DLD1 (cell line): ENCODE results near the gene ANKRD31.
"Not testable (repeated sequence)": the region's sequence is repeated elsewhere in the genome, so short reads cannot be mapped to it uniquely, and the experiment has no call there.

Experiments used
- in situ Hi-C: cut with HindIII; loops from 2 replicates; pipeline ENCODE4 v1.10.0; 2017; ENCODE audit warnings: low sequenced_read_pairs

ANKRD31 gene

DNA sequence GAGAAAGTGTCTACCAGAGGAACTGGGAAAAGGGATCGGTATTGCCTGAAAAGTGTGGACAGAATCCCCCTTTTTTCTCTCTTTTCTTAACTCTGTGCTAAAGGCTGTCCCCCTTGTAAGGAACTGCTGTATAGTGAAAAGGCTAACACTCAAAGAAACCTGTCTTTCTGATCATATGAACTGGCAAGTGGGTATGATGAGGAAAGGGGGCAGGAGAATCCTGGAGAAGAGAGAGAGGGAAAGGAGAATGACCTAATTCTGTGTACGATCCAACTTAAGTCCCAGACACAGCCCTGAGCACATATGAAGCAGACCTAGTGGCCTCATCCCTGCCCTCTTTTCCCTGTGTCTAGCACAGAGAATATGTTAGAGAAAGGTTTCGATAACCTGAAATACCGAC lies 967 bp downstream of the ANKRD31 start:
- in situ Hi-C loops = no loop called here

DNA sequence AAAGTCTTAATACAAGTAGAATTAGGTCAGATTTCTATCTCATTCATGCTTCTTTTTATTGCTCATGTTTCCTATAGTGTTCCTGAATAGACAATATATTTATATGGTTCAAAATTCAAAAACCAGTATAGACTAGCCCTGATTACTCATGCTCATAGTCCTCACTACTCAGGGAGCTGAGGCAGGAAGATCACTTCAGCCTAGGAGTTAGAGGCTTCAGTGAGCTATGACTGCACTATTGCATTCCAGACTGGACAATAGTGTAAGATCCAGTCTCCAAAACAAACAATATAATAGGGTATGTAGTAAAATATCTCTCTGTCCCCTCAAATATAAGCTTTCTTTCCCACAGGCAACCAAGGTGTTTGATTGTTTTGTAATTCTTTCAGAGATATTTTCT lies 2.4 kb downstream of the ANKRD31 start:
- in situ Hi-C loops = no loop called here

DNA sequence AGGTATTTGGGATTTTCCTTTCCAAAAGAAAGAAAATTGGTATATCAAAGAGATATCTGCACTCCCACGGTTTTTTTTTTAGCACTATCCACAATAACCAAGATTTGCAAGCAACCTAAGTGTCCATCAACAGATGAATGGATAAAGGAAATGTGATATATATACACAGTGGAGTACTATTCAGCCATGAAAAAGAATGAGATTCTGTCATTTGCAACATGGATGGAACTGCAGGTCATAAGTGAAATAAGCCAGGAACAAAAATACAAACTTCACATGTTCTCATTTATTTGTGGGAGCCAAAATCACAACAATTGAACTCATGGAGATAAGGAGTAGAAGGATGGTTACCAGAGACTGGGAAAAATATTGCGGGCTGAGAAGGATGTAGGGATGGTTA lies 9.8 kb downstream of the ANKRD31 start:
- in situ Hi-C loops = no loop called here

DNA sequence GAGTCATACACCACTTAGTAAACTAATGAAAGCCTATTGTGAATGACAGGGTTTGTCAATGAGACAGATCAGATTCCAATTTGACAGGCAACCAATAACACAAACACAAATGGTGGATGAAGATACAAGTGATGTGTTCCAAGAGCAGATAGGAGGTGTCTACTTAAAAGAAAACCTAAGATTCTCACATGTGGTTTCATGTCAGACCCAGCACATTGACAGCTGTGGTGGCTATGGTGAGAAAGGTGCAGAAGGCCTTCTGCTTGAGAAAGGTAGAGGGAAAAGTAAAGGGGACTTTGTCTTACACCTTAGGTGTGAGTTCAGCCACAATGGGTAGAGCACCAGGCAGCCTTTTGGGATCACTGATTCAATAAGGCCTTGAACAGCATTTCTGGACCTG lies 11.2 kb downstream of the ANKRD31 start:
- in situ Hi-C loops = no loop called here

DNA sequence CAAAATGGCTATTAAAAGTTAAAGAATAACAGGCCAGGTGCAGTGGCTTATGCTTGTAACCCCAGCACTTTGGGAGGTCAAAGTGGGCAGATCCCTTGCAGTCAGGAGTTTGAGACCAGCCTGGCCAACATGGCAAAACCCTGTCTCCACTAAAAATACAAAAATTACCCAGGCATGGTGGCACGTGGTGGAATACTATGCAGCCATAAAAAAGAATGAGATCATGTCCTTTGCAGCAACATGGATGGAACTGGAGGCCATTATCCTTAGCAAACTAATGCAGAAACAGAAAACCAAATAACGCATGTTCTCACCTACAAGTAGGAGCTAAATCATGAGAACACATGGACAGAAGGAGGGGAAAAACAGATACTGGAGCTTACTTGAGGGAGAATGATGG lies 15.9 kb downstream of the ANKRD31 start:
- in situ Hi-C loops = not testable (repeated sequence)

DNA sequence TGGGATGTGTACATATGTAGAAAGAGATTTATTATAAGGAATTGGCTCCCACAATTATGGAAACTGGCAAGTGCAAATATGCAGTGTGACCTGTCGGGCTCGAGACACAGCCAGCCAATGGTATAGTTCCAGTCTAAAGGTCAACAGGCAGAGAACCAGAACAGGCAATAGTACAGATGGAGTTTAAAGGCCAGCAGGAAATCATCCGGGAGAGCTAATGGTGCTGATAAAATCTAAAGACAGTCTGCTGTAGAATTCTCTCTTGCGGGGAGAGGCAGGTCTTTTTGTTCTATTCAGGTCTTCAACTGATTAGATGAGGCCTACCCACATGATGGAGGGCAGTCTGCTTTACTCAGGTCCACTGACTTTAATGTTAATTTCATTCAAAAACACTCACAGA lies 21.8 kb downstream of the ANKRD31 start:
- in situ Hi-C loops = no loop called here

DNA sequence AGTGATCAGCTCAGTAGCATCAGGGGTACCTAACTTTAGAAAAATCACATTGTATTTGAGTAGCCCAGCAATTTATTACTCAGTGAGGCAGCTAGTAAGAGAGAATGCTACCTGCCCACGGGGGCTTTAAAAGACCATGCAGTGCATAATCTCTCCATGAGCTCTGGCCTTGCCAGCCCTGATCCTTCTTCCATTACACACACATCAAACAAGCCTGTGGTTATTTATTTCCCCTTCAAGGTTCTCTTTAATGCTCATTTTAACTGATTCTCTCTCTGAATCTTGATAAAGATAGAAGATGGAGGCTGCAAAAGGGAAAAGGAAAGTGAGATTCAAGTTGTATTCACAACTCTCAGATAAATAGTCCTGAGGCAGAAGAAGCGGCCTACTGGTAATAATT lies 22.3 kb downstream of the ANKRD31 start:
- in situ Hi-C loops = no loop called here

DNA sequence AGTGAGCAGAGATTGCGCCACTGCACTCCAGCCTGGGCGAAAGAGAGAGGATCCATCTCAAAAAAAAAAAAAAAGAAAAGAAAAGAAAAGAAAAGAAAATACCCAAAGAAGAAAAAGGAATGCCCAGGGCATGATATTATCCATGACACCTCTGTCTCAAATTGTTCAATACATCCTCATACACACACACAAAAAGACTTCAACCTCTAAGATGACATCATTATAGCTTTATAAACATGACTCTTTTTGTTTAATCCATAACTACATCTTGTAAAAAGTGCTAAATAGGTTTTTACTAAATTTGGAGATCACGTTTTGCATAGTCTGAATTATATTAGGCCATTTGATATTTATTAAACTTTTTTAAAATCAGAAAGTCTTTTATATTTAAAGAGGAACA lies 33.1 kb downstream of the ANKRD31 start:
- in situ Hi-C loops = no loop called here

DNA sequence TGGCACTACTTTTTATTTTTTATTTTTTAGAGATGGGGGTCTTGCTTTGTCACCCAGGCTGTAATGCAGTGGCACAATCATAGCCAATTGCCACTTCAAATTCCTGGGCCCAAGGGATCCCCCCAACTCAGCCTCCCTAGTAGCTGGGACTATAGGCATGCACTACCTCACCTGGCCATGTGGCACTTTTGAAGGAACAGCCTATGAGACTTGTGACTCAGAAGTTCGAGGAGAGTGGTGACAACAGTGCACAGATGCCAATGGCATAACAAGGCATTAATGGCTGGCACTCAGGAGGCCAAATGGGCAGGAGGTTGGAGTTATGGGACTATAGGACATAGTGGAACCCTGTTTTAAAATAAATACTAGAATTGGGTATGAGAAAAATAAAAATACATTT lies 33.7 kb downstream of the ANKRD31 start:
- in situ Hi-C loops = no loop called here

DNA sequence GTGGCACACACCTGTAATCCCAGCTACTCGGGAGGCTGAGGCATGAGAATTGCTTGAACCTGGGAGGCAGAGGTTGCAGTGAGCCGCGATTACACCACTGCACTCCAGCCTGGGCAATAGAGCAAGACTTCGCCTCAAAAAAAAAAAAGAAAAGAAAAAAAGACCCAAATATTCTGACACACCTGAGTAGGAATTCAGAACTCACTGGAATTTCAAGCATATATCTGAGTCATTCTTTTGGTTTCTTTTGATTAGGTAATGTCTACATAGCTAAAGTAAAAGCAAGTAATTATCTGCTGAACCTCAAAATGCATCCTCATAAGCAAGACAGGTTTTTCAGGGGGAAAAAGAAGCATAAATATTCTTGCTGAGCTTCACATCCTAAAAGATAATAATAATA lies 35.9 kb downstream of the ANKRD31 start:
- in situ Hi-C loops = no loop called here

DNA sequence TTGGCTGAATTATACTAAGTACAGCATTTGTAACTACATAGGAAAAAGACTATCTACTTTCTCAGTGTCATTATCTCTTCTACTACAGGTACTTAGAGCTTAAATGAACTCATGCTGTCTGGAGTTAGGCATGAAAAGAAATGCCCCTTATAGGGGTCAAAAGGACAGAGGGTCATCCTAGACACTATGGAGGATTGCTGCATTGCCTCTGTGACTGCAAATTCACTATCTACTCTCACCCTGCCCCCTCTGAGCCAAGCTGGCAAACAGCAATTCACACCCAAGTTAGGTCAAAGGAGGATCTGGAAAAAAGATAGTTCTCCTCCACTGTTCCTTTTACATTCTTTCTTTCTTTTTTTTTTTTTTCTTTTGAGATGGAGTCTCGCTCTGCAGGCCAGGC lies 36.7 kb downstream of the ANKRD31 start:
- in situ Hi-C loops = no loop called here

DNA sequence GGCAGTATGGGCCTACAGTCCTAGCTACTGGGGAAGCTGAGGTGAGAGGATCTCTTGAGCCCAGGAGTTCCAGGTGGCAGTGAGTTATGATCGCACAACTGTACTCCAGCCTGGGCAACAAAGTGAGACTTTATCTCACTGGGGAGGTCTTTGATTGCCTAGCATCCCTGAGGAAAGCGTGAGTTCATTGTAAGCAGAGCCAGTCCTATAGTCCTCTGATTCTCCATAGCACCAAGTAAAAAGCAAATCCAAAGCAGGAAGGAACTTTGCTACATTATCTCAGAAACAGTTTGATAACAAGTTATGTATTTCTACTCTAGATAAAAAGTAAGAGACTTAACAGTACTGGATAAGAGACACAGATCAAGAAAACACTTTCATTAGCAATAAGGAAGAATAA lies 37.6 kb downstream of the ANKRD31 start:
- in situ Hi-C loops = no loop called here

DNA sequence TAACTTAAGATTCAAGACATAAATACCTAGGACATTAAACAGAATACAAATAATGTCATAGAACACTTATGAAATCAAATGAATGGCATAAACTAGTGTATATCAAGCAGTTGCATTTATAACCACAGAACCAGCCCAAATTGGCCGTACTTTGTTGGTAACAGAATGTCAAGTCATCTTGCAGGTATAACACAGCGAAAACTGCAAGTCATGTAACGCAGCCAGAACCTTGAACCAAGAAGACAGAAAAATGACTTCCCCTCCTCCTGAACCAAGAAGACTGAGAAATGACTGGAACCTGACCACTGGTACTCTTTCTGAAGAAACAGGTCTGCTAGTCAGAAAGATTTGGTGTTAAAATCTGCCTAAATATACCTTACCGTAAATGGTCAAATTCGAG lies 38.9 kb downstream of the ANKRD31 start:
- in situ Hi-C loops = no loop called here

DNA sequence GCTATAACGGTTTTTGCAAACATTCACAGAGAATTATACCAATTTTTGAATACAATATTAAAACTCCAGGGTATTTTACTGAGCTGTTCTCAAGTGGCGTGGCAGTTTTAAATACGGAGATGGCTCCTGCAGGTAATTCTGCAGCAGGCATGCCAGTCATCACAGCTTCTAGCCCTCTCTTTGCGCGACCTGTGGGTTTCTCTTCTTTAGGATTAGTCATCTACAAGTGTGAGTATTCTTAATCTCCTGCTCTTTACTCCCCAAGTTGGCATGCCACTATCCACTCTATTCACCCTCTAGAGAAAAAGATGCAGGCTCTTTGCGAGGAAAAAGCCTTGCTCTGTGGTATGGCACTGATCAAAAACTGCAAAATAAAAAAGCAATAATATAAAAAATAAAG lies 43.9 kb downstream of the ANKRD31 start:
- in situ Hi-C loops = no loop called here

DNA sequence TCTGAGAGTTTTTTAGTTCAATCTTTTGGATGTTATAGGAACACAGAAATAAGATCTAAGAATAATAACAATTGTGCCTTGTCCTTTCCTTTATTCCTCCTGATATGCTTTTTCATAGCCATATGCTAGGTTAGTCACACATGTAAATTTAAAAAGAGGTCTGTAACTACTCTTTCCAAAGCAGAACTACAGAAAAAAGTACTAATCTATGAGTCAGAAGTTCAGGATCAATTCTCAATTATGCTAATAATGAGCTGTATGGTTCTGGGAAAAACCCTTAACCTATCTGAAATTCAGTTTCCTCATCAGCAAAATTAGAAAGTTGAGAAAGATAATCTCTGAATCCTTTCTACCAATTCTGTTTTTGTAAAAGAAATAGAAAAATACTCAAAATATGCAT lies 44.4 kb downstream of the ANKRD31 start:
- in situ Hi-C loops = no loop called here

DNA sequence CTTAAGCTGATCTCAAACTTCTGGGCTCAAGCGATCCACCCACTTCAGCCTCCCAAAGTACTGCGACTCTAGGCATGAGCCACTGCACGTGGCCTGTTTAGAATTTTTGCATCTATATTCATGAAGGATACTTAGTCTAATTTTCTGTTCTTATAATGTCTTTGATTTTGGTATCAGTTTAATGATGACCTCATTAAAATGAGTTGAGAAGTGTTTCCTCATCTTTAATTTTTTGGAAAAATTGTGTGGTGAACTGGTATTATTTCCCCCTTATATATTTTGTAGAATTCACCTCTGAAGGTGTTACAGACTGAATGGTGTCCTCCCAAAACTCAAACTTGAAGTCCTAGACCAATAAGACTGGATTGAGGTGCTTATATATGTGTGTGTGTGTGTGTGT lies 46.5 kb downstream of the ANKRD31 start:
- in situ Hi-C loops = no loop called here

DNA sequence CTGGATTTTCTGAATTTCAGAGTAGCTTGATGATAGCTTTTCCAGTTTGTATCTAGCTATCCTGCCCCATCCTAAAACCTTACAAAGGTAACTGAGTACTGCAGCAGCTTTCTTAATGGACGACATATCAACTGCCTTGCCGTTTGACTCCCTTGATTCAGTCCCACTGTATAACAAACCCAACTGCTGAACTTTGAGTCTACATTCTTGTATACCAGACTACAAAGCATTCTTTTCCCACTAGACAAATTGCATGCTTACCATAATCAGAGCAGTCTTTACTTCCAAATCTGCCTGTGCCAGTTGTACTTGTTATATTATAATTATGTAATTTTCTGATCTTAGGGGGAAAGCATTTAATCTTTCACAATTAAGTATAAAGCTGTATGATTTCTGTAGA lies 47.3 kb downstream of the ANKRD31 start:
- in situ Hi-C loops = no loop called here

DNA sequence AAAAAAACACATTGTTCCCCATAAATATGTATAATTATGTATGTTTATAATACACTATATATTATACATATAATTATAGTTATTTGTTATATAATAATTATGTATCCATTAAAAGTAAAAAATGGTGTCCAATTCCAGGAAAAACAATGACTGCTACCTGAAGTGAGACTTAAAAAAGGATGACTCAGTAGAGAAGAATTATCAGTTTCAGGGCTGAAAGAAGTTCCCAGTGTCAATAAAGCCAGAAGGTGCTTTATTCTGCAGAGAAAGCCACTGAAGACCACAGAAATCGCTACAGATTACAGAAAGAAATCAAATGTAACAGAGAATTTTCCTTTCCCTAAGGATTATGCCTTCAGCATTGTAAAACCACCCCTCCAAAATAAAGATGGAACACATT lies 50.9 kb downstream of the ANKRD31 start:
- in situ Hi-C loops = no loop called here

DNA sequence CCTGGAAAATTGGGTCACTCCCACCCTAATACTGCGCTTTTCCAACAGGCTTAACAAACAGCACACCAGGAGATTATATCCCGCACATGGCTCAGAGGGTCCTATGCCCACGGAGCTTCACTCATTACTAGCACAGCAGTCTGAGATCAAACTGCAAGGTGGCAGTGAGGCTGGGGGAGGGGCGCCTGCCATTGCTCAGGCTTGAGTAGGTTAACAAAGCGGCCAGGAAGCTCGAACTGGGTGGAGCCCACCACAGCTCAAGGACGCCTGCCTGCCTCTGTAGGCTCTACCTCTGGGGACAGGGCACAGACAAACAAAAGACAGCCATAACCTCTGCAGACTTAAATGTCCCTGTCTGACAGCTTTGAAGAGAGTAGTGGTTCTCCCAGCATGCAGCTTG lies 60.7 kb downstream of the ANKRD31 start:
- in situ Hi-C loops = not testable (repeated sequence)

DNA sequence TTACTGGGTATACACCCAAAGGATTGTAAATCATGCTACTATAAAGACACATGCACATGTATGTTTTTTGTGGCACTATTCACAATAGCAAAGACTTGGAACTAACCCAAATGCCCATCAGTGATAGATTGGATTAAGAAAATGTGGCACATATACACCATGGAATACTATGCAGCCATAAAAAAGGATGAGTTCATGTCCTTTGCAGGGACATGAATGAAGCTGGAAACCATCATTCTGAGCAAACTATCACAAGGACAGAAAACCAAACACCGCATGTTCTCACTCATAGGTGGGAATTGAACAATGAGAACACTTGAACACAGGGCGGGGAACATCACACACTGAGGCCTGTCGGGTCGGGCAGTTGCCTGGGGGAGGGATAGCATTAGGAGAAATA lies 61.8 kb downstream of the ANKRD31 start:
- in situ Hi-C loops = loop anchor here (25.0 kb wide), 1 partner anchor 113 kb away; the partner anchor contains the start of gene GCNT4

DNA sequence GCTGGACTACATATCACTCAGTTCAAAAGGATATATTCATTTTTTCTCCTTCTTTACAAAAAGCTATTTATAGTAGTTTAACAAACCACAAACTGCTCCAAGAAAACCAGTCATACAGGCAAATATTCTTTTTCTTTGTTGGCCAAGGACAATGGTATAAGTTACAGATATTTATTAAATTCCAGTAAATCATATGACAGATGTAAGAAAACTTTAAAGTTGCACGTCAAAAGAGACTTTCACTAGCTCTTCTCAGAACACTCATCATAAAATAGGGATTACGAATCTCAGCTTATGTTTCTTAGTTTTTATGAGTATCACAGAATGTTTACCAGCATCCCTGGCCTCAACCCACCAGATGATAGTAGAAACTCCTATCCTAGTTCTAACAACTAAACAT lies 67.2 kb downstream of the ANKRD31 start:
- in situ Hi-C loops = loop anchor here (25.0 kb wide), 1 partner anchor 107 kb away; the partner anchor contains the start of gene GCNT4

DNA sequence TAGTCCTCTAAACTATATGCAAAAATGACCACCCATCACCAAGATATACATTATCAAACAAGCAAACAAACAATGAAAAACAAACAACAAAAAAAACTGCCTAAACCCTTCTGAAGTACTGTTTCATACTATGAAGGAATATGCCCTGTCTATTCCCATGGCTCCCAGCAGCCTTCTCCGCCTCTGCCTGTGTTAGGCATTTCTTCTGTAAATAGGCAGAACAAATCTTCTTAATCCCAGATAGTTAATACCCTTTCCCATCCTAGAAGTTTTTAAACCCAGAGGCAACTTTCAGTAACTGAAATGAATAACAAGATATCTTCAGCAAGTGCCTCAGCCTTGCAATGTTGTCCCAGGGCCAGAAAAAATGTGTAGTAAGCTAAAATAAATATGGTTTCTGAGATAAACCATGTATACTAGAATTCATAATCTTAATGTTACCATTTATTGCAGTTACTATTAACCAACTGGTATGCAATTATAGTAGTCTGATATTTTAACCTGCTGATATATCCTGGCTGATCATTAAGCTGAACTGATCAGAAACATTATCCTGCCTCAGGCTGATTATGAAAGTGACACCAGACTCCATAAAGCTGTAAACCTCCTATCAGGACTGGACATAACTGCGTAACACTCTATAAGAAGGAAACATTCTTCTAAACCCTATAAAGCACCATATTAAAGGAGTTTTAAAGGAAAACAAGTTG lies 68.5 kb downstream of the ANKRD31 start:
- in situ Hi-C loops = loop anchor here (25.0 kb wide), 1 partner anchor 106 kb away; the partner anchor contains the start of gene GCNT4

DNA sequence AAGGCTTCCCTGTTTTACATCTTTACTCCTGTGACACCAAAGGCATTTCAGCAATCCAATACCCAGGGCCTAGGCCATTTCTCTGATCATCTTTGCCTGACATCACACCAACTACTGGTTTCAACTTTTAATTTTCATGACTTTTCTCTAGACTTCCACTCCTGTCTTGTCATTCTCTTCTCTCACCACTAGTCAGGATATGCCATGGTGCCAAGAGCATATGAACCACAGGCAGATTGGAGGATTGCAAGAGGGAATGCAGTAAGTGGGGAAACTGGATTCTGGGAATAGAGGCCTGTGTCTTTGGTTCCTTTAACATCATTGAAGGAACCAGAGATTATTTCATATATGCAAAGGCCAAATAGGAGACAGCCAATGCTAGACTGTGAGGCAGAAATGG lies 69.3 kb downstream of the ANKRD31 start:
- in situ Hi-C loops = loop anchor here (25.0 kb wide), 1 partner anchor 105 kb away; the partner anchor contains the start of gene GCNT4
